LoVo (cell line): Measurements from ENCODE around the gene RNGTT.
"Not testable (repeated sequence)": the region's sequence is repeated elsewhere in the genome, so short reads cannot be mapped to it uniquely, and the experiment has no call there.

Source experiments
- DNase-seq: peaks from one replicate; pipeline ENCODE4 v3.0.0-alpha.2; 2016; ENCODE audit warnings: low spot score

Gene RNGTT

GRCh38 chr6:88716399-88716798 lies 247.0 kb downstream of the RNGTT start:
- not testable (repeated sequence) for DNase-seq

GRCh38 chr6:88712243-88712936 lies 251.0 kb downstream of the RNGTT start:
- DNase-seq, result no peak

GRCh38 chr6:88709819-88710246 lies 253.6 kb downstream of the RNGTT start:
- no peak for DNase-seq

GRCh38 chr6:88708197-88708744 lies 255.1 kb downstream of the RNGTT start:
- DNase-seq, result no peak

GRCh38 chr6:88705601-88706000 lies 257.8 kb downstream of the RNGTT start:
- DNase-seq, result no peak

- DNase-seq, result no peak
Observed at GRCh38 chr6:88704980-88705379, 258.4 kb downstream of the RNGTT start.

- no peak for DNase-seq
Observed at GRCh38 chr6:88702956-88703556, 260.4 kb downstream of the RNGTT start.

GRCh38 chr6:88698661-88699060 lies 264.8 kb downstream of the RNGTT start:
- DNase-seq, result no peak

GRCh38 chr6:88695937-88696336 lies 267.5 kb downstream of the RNGTT start:
- no peak for DNase-seq

GRCh38 chr6:88683734-88684133 lies 279.7 kb downstream of the RNGTT start:
- no peak for DNase-seq

GRCh38 chr6:88680654-88681053 lies 282.8 kb downstream of the RNGTT start:
- no peak for DNase-seq

GRCh38 chr6:88679841-88680240 lies 283.6 kb downstream of the RNGTT start:
- no peak for DNase-seq

GRCh38 chr6:88677356-88677755 lies 286.1 kb downstream of the RNGTT start:
- no peak for DNase-seq

- DNase-seq, result no peak
Observed at GRCh38 chr6:88671624-88672023, 291.8 kb downstream of the RNGTT start.

- DNase-seq, result no peak
Observed at GRCh38 chr6:88670369-88670768, 293.0 kb downstream of the RNGTT start.

- no peak for DNase-seq
Observed at GRCh38 chr6:88669475-88669874, 293.9 kb downstream of the RNGTT start.

- no peak for DNase-seq
Observed at GRCh38 chr6:88666901-88667300, 296.5 kb downstream of the RNGTT start.

GRCh38 chr6:88665131-88665530 lies 298.3 kb downstream of the RNGTT start:
- DNase-seq, result no peak

GRCh38 chr6:88663801-88664200 lies 299.6 kb downstream of the RNGTT start:
- no peak for DNase-seq

GRCh38 chr6:88662653-88663174 lies 300.7 kb downstream of the RNGTT start:
- no peak for DNase-seq

GRCh38 chr6:88662163-88662580 lies 301.2 kb downstream of the RNGTT start:
- peak; percentile 55 for DNase-seq

- DNase-seq, result no peak
Observed at GRCh38 chr6:88661136-88661535, 302.3 kb downstream of the RNGTT start.

- no peak for DNase-seq
Observed at GRCh38 chr6:88655586-88655985, 307.8 kb downstream of the RNGTT start.
